HepG2 (cell line): ENCODE measurements around the gene GPC2. TPM values are rescaled to one million over a fixed set of nuclear protein-coding genes. Genes with fewer than 3 reads are reported as not detected.

Source experiments
- ATF1 ChIP-seq: IDR thresholded peaks from 2 replicates; pipeline ENCODE4 v1.6.1; 2016; ENCODE audit warnings: mild to moderate bottlenecking, control low read depth
- DMAP1 ChIP-seq: IDR thresholded peaks from 2 replicates; pipeline ENCODE4 v1.6.1; 2016
- EHMT2 ChIP-seq: fragments of 200-600 bp; sonication (generic); IDR thresholded peaks from 2 replicates; pipeline ENCODE4 v1.7.0; 2017; ENCODE audit warnings: antibody characterized with exemption, low read depth, low read length, borderline replicate concordance
- GABPA ChIP-seq, 2 experiments: IDR thresholded peaks; 2 replicates each; pipeline ENCODE4 v1.6.1; 2011 to 2016; ENCODE audit warnings: low read depth in 2 of 2, low read length in 1 of 2, missing biosample characterization in 1 of 2, missing genetic modification characterization in 1 of 2
- GATA4 ChIP-seq: sonication (generic); IDR thresholded peaks from 2 replicates; pipeline ENCODE4 v1.6.1; 2016; ENCODE audit warnings: antibody characterized with exemption, low read depth, borderline replicate concordance
- GTF2F1 ChIP-seq: fragments of 150-350 bp; IDR thresholded peaks from 2 replicates; pipeline ENCODE4 v1.6.1; 2014; ENCODE audit warnings: low read length
- HDAC2 ChIP-seq: sonication (generic); formaldehyde crosslinking; IDR thresholded peaks from 2 replicates; pipeline ENCODE4 v1.4.0; 2020; ENCODE audit warnings: missing genetic modification reagents
- HNRNPUL1 ChIP-seq: fragments of 200-400 bp; formaldehyde crosslinking; IDR thresholded peaks from 2 replicates; pipeline ENCODE4 v1.6.1; 2017; ENCODE audit warnings: low read depth, mild to moderate bottlenecking, low read length, moderate library complexity
- HOXA9 ChIP-seq: sonication (generic); formaldehyde crosslinking; IDR thresholded peaks from 2 replicates; pipeline ENCODE4 v1.8.1; 2022; ENCODE audit warnings: missing genetic modification reagents, mild to moderate bottlenecking, moderate library complexity, borderline replicate concordance
- RXRA ChIP-seq: sonication (generic); formaldehyde crosslinking; IDR thresholded peaks from 2 replicates; pipeline ENCODE4 v1.5.1; 2020; ENCODE audit warnings: missing genetic modification reagents
- SOX13 ChIP-seq, 3 experiments: fragments of 450-650 bp in 1 of 3; sonication (generic) in 1 of 3; formaldehyde crosslinking in 1 of 3; IDR thresholded peaks in 2 of 3; conservative IDR thresholded peaks in 1 of 3; 2 replicates each; pipeline versions ENCODE4 v1.5.0 to v1.6.1; 2016 to 2020; ENCODE audit warnings: antibody characterized with exemption in 1 of 3, mild to moderate bottlenecking in 1 of 3, missing compliant biosample characterization in 1 of 3, missing genetic modification reagents in 1 of 3, moderate library complexity in 1 of 3
- SOX6 ChIP-seq, 2 experiments: fragments of 450-650 bp in 1 of 2; sonication (generic) in 1 of 2; formaldehyde crosslinking in 1 of 2; IDR thresholded peaks; 2 replicates each; pipeline versions ENCODE4 v1.4.0 to v1.6.1; 2017 to 2020; ENCODE audit warnings: antibody characterized with exemption in 1 of 2, mild to moderate bottlenecking in 1 of 2, missing genetic modification reagents in 1 of 2
- ZNF234 ChIP-seq: sonication (generic); formaldehyde crosslinking; conservative IDR thresholded peaks from 2 replicates; pipeline ENCODE4 v1.5.1; 2020; ENCODE audit warnings: mild to moderate bottlenecking, missing genetic modification reagents
- ZNF260 ChIP-seq: sonication (generic); formaldehyde crosslinking; IDR thresholded peaks from 2 replicates; pipeline ENCODE4 v1.4.0; 2020; ENCODE audit warnings: missing genetic modification reagents, low read depth, mild to moderate bottlenecking, borderline replicate concordance
- ZNF501 ChIP-seq: sonication (generic); formaldehyde crosslinking; IDR thresholded peaks from 2 replicates; pipeline ENCODE4 v1.5.1; 2020; ENCODE audit warnings: mild to moderate bottlenecking, moderate library complexity, missing genetic modification reagents
- ZNF510 ChIP-seq: sonication (generic); formaldehyde crosslinking; IDR thresholded peaks from 2 replicates; pipeline ENCODE4 v1.4.0; 2020; ENCODE audit warnings: low read depth, mild to moderate bottlenecking, missing genetic modification reagents
- ZNF598 ChIP-seq: sonication (generic); formaldehyde crosslinking; IDR thresholded peaks from 2 replicates; pipeline ENCODE4 v1.5.1; 2020; ENCODE audit warnings: mild to moderate bottlenecking, missing genetic modification reagents, borderline replicate concordance
- ZNF660 ChIP-seq: sonication (generic); formaldehyde crosslinking; IDR thresholded peaks from 2 replicates; pipeline ENCODE4 v1.5.1; 2020; ENCODE audit warnings: mild to moderate bottlenecking, low read depth, missing genetic modification reagents, borderline replicate concordance
- ZNF7 ChIP-seq: IDR thresholded peaks from 2 replicates; pipeline ENCODE4 v1.6.1; 2016; ENCODE audit warnings: missing biosample characterization, missing genetic modification reagents
- ZNF841 ChIP-seq: sonication (generic); formaldehyde crosslinking; IDR thresholded peaks from 2 replicates; pipeline ENCODE4 v1.8.1; 2023; ENCODE audit warnings: missing genetic modification reagents, borderline replicate concordance
- polyA plus RNA-seq, 8 experiments: library from polyadenylated mRNA; depleted of rRNA in 3 of 8; stranded (reverse) in 7 of 8; unstranded in 1 of 8; fragments of >200 nt; fragmentation: Illumina TruSeq in 4 of 8; extraction: Trizol in 4 of 8; gene quantifications; 2 replicates each; pipeline versions ENCODE4 v1.2.1 to v1.2.3, GENCODE V29; 2011 to 2016; ENCODE audit warnings: low read depth in 4 of 8, missing spikeins in 1 of 8, mixed read lengths in 1 of 8; ENCODE audit not compliant: insufficient read depth in 1 of 8
- total RNA-seq, 5 experiments: library from RNA; depleted of rRNA; stranded (reverse); fragments of >200 nt; fragmentation: Illumina TruSeq; extraction: Trizol; gene quantifications; 2 replicates each; pipeline ENCODE4 v1.2.3, GENCODE V29; 2016; ENCODE audit warnings: low read depth in 1 of 5
- TF ChIP-seq, protein P1 (sequence below): sonication (generic); formaldehyde crosslinking; conservative IDR thresholded peaks from 2 replicates; pipeline ENCODE4 v1.8.1; 2023; ENCODE audit warnings: missing genetic modification reagents
- TF ChIP-seq, protein P2 (sequence below): sonication (generic); formaldehyde crosslinking; IDR thresholded peaks from 2 replicates; pipeline ENCODE4 v1.4.0; 2020; ENCODE audit warnings: missing genetic modification reagents
- TF ChIP-seq, protein P3 (sequence below): sonication (generic); formaldehyde crosslinking; IDR thresholded peaks from 2 replicates; pipeline ENCODE4 v1.4.0; 2020; ENCODE audit warnings: mild to moderate bottlenecking, missing genetic modification reagents
- TF ChIP-seq, protein P4 (sequence below): sonication (generic); formaldehyde crosslinking; IDR thresholded peaks from 2 replicates; pipeline ENCODE4 v1.8.0; 2022; ENCODE audit warnings: mild to moderate bottlenecking, missing genetic modification reagents, moderate library complexity
- TF ChIP-seq, protein P5 (sequence below), 2 experiments: fragments of 450-650 bp in 1 of 2; sonication (generic) in 1 of 2; formaldehyde crosslinking; IDR thresholded peaks; 2 replicates each; pipeline versions ENCODE4 v1.5.0 to v1.8.0; 2020 to 2022; ENCODE audit warnings: mild to moderate bottlenecking in 1 of 2, missing genetic modification reagents in 1 of 2

GPC2 gene
- total and polyA plus RNA-seq, 2 of the 13 experiments (the other 11 are each of a cell fraction or from before 2014, with no cell fraction given) = 0.64 to 0.78 TPM

DNA sequence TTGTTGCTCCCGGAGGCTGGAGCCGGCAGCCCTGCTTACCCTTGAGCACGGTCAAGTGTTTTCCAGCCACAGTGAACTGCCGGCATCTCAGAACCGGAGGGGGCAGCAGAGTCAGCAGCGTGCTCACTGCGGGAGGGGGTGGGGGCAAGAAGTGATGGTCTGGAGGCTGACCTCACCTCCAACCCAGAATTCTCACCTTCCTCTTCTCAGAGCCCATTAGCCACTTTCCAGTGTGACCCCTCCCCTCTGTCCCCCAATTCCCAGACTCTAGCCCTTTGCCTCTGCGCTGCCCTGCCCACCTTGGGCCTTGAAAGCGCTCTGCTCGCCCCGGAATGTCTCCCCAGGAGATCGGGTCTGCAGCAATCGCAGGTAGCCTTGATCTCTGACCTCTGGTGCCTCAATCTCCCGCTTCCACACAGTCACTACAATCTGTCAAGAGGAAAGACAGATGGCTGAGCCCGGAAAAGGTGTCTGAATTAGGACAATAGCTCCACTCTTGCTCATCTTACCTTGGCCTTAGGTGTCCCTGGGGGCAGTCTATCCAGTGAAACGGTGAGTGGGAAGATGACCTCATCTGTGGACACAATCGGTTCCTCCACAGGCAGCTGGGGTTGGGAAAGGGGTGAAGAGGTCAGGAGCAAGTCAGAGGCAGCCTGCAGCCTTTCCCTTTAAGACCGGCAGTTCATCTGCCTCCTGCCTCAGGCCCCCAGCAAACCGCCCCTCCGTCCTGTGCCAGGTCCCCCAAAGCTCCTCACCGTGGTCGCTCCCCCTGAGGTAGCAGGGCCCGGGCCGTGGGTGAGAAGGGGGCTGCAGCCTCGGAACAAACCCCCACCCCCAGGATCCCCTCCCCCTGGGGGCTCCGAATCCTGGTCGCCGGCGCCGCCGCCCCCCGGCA lies 19.6 kb downstream of the GPC2 start (continued):
- TF ChIP-seq ATF1 (CRISPR knock-in tag) (no peak), SOX6 (IDR thresholded peaks at IDR 0.05) (no peak), SOX6 (CRISPR knock-in tag; IDR thresholded peaks at IDR 0.05) (0 out of 2 replicates have a peak, but pooled peaks have one; percentile 20), ZNF598 (CRISPR knock-in tag) (no peak), EHMT2 (no peak), SOX13 (IDR thresholded peaks at IDR 0.05) (no peak), SOX13 (CRISPR knock-in tag; conservative IDR thresholded peaks at IDR 0.05 in 1 of 2, IDR thresholded peaks at IDR 0.05 in 1 of 2) (peak in 1 of 2 experiments; percentile 55; a peak in 1 of 4 replicates), ZNF841 (CRISPR knock-in tag) (no peak), HDAC2 (CRISPR knock-in tag) (peak; percentile 43; the same call in 1 of the 2 replicates), GTF2F1 (no peak), ZNF660 (no peak), GATA4 (no peak), ZNF501 (CRISPR knock-in tag) (no peak; the same call in 1 of the 2 replicates), DMAP1 (CRISPR knock-in tag) (no peak; the same call in 1 of the 2 replicates), RXRA (CRISPR knock-in tag) (peak; percentile 94), GABPA (IDR thresholded peaks at IDR 0.05; ENCODE audit: low read depth, low read length) (no peak), GABPA (CRISPR knock-in tag; IDR thresholded peaks at IDR 0.05; ENCODE audit: low read depth) (no peak; the same call in 1 of the 2 replicates), ZNF260 (CRISPR knock-in tag) (no peak), ZNF234 (CRISPR knock-in tag) (no peak), HNRNPUL1 (no peak), ZNF510 (CRISPR knock-in tag) (no peak), ZNF7 (CRISPR knock-in tag) (no peak), HOXA9 (peak; percentile 30; the same call in 1 of the 2 replicates)
- TF ChIP-seq, protein P1, sequence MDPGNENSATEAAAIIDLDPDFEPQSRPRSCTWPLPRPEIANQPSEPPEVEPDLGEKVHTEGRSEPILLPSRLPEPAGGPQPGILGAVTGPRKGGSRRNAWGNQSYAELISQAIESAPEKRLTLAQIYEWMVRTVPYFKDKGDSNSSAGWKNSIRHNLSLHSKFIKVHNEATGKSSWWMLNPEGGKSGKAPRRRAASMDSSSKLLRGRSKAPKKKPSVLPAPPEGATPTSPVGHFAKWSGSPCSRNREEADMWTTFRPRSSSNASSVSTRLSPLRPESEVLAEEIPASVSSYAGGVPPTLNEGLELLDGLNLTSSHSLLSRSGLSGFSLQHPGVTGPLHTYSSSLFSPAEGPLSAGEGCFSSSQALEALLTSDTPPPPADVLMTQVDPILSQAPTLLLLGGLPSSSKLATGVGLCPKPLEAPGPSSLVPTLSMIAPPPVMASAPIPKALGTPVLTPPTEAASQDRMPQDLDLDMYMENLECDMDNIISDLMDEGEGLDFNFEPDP = no peak
- TF ChIP-seq, protein P2, sequence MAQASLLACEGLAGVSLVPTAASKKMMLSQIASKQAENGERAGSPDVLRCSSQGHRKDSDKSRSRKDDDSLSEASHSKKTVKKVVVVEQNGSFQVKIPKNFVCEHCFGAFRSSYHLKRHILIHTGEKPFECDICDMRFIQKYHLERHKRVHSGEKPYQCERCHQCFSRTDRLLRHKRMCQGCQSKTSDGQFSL (CRISPR knock-in tag) = 0 out of 2 replicates have a peak, but pooled peaks have one; percentile 34
- TF ChIP-seq, protein P3, sequence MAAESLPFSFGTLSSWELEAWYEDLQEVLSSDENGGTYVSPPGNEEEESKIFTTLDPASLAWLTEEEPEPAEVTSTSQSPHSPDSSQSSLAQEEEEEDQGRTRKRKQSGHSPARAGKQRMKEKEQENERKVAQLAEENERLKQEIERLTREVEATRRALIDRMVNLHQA (CRISPR knock-in tag) = no peak
- TF ChIP-seq, protein P4, sequence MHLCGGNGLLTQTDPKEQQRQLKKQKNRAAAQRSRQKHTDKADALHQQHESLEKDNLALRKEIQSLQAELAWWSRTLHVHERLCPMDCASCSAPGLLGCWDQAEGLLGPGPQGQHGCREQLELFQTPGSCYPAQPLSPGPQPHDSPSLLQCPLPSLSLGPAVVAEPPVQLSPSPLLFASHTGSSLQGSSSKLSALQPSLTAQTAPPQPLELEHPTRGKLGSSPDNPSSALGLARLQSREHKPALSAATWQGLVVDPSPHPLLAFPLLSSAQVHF (CRISPR knock-in tag) = no peak
- TF ChIP-seq, protein P5, sequence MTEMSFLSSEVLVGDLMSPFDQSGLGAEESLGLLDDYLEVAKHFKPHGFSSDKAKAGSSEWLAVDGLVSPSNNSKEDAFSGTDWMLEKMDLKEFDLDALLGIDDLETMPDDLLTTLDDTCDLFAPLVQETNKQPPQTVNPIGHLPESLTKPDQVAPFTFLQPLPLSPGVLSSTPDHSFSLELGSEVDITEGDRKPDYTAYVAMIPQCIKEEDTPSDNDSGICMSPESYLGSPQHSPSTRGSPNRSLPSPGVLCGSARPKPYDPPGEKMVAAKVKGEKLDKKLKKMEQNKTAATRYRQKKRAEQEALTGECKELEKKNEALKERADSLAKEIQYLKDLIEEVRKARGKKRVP (CRISPR knock-in tag; IDR thresholded peaks at IDR 0.05) = peak in 1 of 2 experiments; percentile 52; a peak in 1 of 4 replicates
